GM04504 (cell line): ENCODE measurements around the gene GABRR3.

ENCODE experiments used
- DNase-seq: peaks from one replicate; pipeline ENCODE4 v3.0.0-alpha.2; 2012; ENCODE audit warnings: low read depth

Gene GABRR3

GRCh38 chr3:98035208-98035607, at the start of gene GABRR3:
TSS of gene GABRR3 (minus strand) at chr3:98035315. CDS start at chr3:98034987, 328 bp downstream.
- no peak for DNase-seq

- no peak for DNase-seq
These were observed 38.4 kb upstream of the GABRR3 start for GRCh38 chr3:98073486-98073885.

- DNase-seq, result no peak
These were observed 35.7 kb upstream of the GABRR3 start for GRCh38 chr3:98070840-98071239.

- no peak for DNase-seq
These were observed 33.7 kb upstream of the GABRR3 start for GRCh38 chr3:98068824-98069223.

- DNase-seq, result no peak
These were observed 23.3 kb upstream of the GABRR3 start for GRCh38 chr3:98058244-98058960.

GRCh38 chr3:98057631-98058030, 22.5 kb upstream of the GABRR3 start:
- no peak for DNase-seq

- DNase-seq, result no peak
These were observed 20.9 kb upstream of the GABRR3 start for GRCh38 chr3:98056035-98056434.

- DNase-seq, result no peak
These were observed 14.2 kb upstream of the GABRR3 start for GRCh38 chr3:98049271-98049670.

- no peak for DNase-seq
These were observed 13.5 kb upstream of the GABRR3 start for GRCh38 chr3:98048586-98048985.

- no peak for DNase-seq
These were observed 6.2 kb upstream of the GABRR3 start for GRCh38 chr3:98041350-98041749.

- peak; percentile 67 for DNase-seq
These were observed 4.4 kb upstream of the GABRR3 start for GRCh38 chr3:98039322-98040024.

GRCh38 chr3:98038876-98039275, 3.8 kb upstream of the GABRR3 start:
- no peak for DNase-seq

GRCh38 chr3:98038286-98038685, 3.2 kb upstream of the GABRR3 start:
- no peak for DNase-seq

GRCh38 chr3:98034486-98034885, 629 bp downstream of the GABRR3 start:
- DNase-seq, result no peak

- no peak for DNase-seq
These were observed 1.1 kb downstream of the GABRR3 start for GRCh38 chr3:98034036-98034435.

- no peak for DNase-seq
These were observed 2.2 kb downstream of the GABRR3 start for GRCh38 chr3:98032904-98033303.

- DNase-seq, result no peak
These were observed 2.9 kb downstream of the GABRR3 start for GRCh38 chr3:98032265-98032664.

GRCh38 chr3:98029083-98029482, 6.0 kb downstream of the GABRR3 start:
- DNase-seq, result no peak

GRCh38 chr3:98027085-98027446, 8.0 kb downstream of the GABRR3 start:
- no peak for DNase-seq

GRCh38 chr3:98026425-98027084, 8.6 kb downstream of the GABRR3 start:
- DNase-seq, result no peak

GRCh38 chr3:98025392-98025945, 9.6 kb downstream of the GABRR3 start:
- DNase-seq, result no peak

- peak; percentile 40 for DNase-seq
These were observed 11.9 kb downstream of the GABRR3 start for GRCh38 chr3:98022978-98023820.
